B cell (primary cell): ENCODE measurements around the gene OLIG2. TPM values are rescaled to one million over a fixed set of nuclear protein-coding genes. Genes with fewer than 3 reads are reported as not detected.

Source experiments
- ATAC-seq: fragments of 200-7000 bp; cut with Tn5 transposase; one replicate; pipeline ENCODE4 v1.10.0; 2021; ENCODE audit warnings: low read depth, mild to moderate bottlenecking, moderate number of reproducible peaks, moderate library complexity
- CTCF ChIA-PET: fragments of 350-600 bp; sonication (Branson Sonifier 250); formaldehyde crosslinking; loops from one replicate; lab custom pipeline; 2021; ENCODE audit warnings: antibody characterized with exemption, inconsistent platforms; lab: Charles Lee
- POLR2A ChIA-PET: fragments of 350-600 bp; sonication (Branson Sonifier 250); formaldehyde crosslinking; loops from one replicate; lab custom pipeline; 2021; ENCODE audit warnings: antibody characterized with exemption; lab: Charles Lee
- DNase-seq: peaks from one replicate; pipeline ENCODE4 v3.0.0; 2013
- H2AFZ ChIP-seq: 2 replicates; pipeline ENCODE4 v1.6.1; 2012; ENCODE audit warnings: mild to moderate bottlenecking, low read depth, low read length; ENCODE audit not compliant: insufficient read depth, poor library complexity, severe bottlenecking
- H3K27ac ChIP-seq, 2 donors: 1 replicate in 1 of 2; 2 replicates in 1 of 2; pipeline ENCODE4 v1.5.1; 2012 to 2013; ENCODE audit warnings: low read length in 2 of 2, mild to moderate bottlenecking in 2 of 2, moderate library complexity in 1 of 2
- H3K27me3 ChIP-seq, 4 experiments: fragments of 200-600 bp in 1 of 4; sonication (generic) in 1 of 4; replicated peaks in 1 of 4; 1 replicate in 2 of 4; 2 replicates in 2 of 4; pipeline versions ENCODE4 v1.6.1 to v1.7.0; 2013 to 2016; ENCODE audit warnings: low read length in 3 of 4, mild to moderate bottlenecking in 2 of 4, mixed read lengths in 1 of 4, moderate library complexity in 1 of 4; ENCODE audit not compliant: insufficient read depth in 4 of 4, control insufficient read depth in 3 of 4; ENCODE audit errors: control extremely low read depth in 1 of 4
- H3K36me3 ChIP-seq, 2 experiments: replicated peaks in 1 of 2; 1 replicate in 1 of 2; 2 replicates in 1 of 2; pipeline versions ENCODE4 v1.6.1 to v1.7.1; 2013; ENCODE audit warnings: low read length in 1 of 2; ENCODE audit not compliant: insufficient read depth in 2 of 2, control insufficient read depth in 1 of 2; ENCODE audit errors: control extremely low read depth in 1 of 2, extremely low read depth in 1 of 2
- H3K4me1 ChIP-seq, 2 donors: fragments of 200-600 bp in 1 of 2; sonication (generic) in 1 of 2; 1 replicate in 1 of 2; 2 replicates in 1 of 2; pipeline versions ENCODE4 v1.5.1 to v1.6.1; 2013 to 2017; ENCODE audit warnings: low read length in 2 of 2; ENCODE audit not compliant: control insufficient read depth in 2 of 2, insufficient read depth in 2 of 2
- H3K4me2 ChIP-seq: replicated peaks from 2 replicates; pipeline ENCODE3; 2012; ENCODE audit warnings: mild to moderate bottlenecking, low read depth, low read length; ENCODE audit not compliant: poor library complexity, severe bottlenecking
- H3K4me3 ChIP-seq, 5 experiments: fragments of 200-600 bp in 1 of 5; sonication (generic) in 1 of 5; 1 replicate in 3 of 5; 2 replicates in 2 of 5; pipeline versions ENCODE4 v1.5.1 to v1.7.0; 2011 to 2016; ENCODE audit warnings: low read length in 4 of 5, mild to moderate bottlenecking in 4 of 5, low read depth in 2 of 5, control low read depth in 1 of 5, moderate library complexity in 1 of 5; ENCODE audit not compliant: insufficient read depth in 1 of 5; ENCODE audit errors: control extremely low read depth in 1 of 5, extremely low read depth in 1 of 5
- H3K79me2 ChIP-seq: fragments of 200-600 bp; sonication (generic); one replicate; pipeline ENCODE4 v1.6.0; 2016; ENCODE audit warnings: low read length; ENCODE audit not compliant: control insufficient read depth, insufficient read depth
- H3K9ac ChIP-seq: fragments of 200-600 bp; sonication (generic); 2 replicates; pipeline ENCODE4 v1.6.1; 2017; ENCODE audit warnings: mild to moderate bottlenecking, low read length, moderate library complexity
- H3K9me3 ChIP-seq, 3 donors: one replicate each; pipeline versions ENCODE4 v1.6.1 to v1.7.1; 2013; ENCODE audit warnings: low read length in 2 of 3; ENCODE audit not compliant: control insufficient read depth in 2 of 3, insufficient read depth in 1 of 3; ENCODE audit errors: control extremely low read depth in 1 of 3
- H4K20me1 ChIP-seq: 2 replicates; pipeline ENCODE4 v1.6.0; 2012; ENCODE audit warnings: mild to moderate bottlenecking, low read length; ENCODE audit not compliant: insufficient read depth, control insufficient read depth, poor library complexity, severe bottlenecking
- H3K27ac Mint-ChIP-seq: one replicate; pipeline ENCODE4 v1.8.0; 2021; ENCODE audit warnings: mixed read lengths
- H3K27me3 Mint-ChIP-seq: one replicate; pipeline ENCODE4 v1.8.0; 2021; ENCODE audit warnings: mixed read lengths
- H3K4me1 Mint-ChIP-seq: one replicate; pipeline ENCODE4 v1.8.0; 2021; ENCODE audit warnings: mixed read lengths
- H3K4me3 Mint-ChIP-seq: one replicate; pipeline ENCODE4 v1.8.0; 2021; ENCODE audit warnings: mixed read lengths
- H3K9me3 Mint-ChIP-seq: one replicate; pipeline ENCODE4 v1.8.0; 2022; ENCODE audit warnings: mixed read lengths; ENCODE audit not compliant: insufficient read depth
- CTCF ChIP-seq: fragments of 200-600 bp; IDR thresholded peaks from one replicate; pipeline ENCODE4 v1.8.0; 2022; ENCODE audit warnings: antibody characterized with exemption, mild to moderate bottlenecking
- EZH2 ChIP-seq: IDR thresholded peaks from 2 replicates; pipeline ENCODE4 v1.6.1; 2012; ENCODE audit warnings: borderline replicate concordance, low read depth, mild to moderate bottlenecking, moderate library complexity, low read length; ENCODE audit not compliant: insufficient read depth, poor library complexity, severe bottlenecking
- WGBS: methylation state at CpG from one replicate; pipeline ENCODE4 v1.1.5; 2013; ENCODE audit warnings: missing lambda C conversion rate; ENCODE audit not compliant: insufficient coverage; 5-methylcytosine and 5-hydroxymethylcytosine counted together
- intact Hi-C: fragments of 100-400 bp; cut with micrococcal nuclease; formaldehyde crosslinking; loops from one replicate; pipeline ENCODE4 v1.10.0; 2022
- polyA plus RNA-seq: library from polyadenylated mRNA; depleted of rRNA; stranded (reverse); fragments of >200 nt; gene quantifications from 2 replicates; pipeline ENCODE4 v1.2.3, GENCODE V29; 2012
- total RNA-seq, 2 donors: library from RNA; stranded (reverse); fragments of 120-200 nt in 1 of 2; gene quantifications; 1 replicate in 1 of 2; 2 replicates in 1 of 2; pipeline versions ENCODE4 v1.2.3 to v1.2.4, GENCODE V29; 2013 to 2022

Gene OLIG2
- total and polyA plus RNA-seq, 2 donors (not counting 1 experiment from before 2014, with no cell fraction given) = not detected

- Histone ChIP-seq H3K4me1 (peaks cover 17 to 39% of the 10 kb centered on the region in 2 donors), H3K27ac (no peak overlapping the region), H2AFZ (no peak overlapping the region), H3K4me3 (no peak overlapping the region), H4K20me1 (no peaks in the 10 kb centered on the region), H3K9ac (no peak overlapping the region), H3K4me2 (no peak overlapping the region), H3K9me3 (peaks cover 0 to 27% (median 0%) of the 10 kb centered on the region in 3 donors), H3K27me3 (peaks cover 0 to 87% (median 51%) of the 10 kb centered on the region in 4 experiments), H3K36me3 (no peaks in the 10 kb centered on the region), H3K79me2 (no peaks in the 10 kb centered on the region)
- H3K27ac Mint-ChIP-seq = no peak overlapping the region
- no peaks in the 10 kb centered on the region for H3K9me3 Mint-ChIP-seq
- intact Hi-C loops = no loop called here
- peaks cover 73% of the 10 kb centered on the region for H3K27me3 Mint-ChIP-seq
- ChIA-PET POLR2A (no interaction called here), CTCF (no interaction called here)
- ATAC-seq = no peak
- no peak overlapping the region for H3K4me3 Mint-ChIP-seq
- TF ChIP-seq EZH2 = no peak
- no peak for TF ChIP-seq CTCF
- DNase-seq = no peak
- H3K4me1 Mint-ChIP-seq = peaks cover 24% of the 10 kb centered on the region
- 15% methylated on average over 10 of the region's 11 CpGs for WGBS
Measured at GRCh38 chr21:33021150-33021549, 4.6 kb upstream of the OLIG2 start.

- CTCF ChIA-PET = no interaction called here
- 46% methylated on average over 2 of the region's 4 CpGs for WGBS
- H2AFZ ChIP-seq = no peak overlapping the region
- no peak overlapping the region for H3K4me3 ChIP-seq
- H3K9ac ChIP-seq = no peak overlapping the region
- POLR2A ChIA-PET = no interaction called here
- H3K27me3 Mint-ChIP-seq = peaks cover 73% of the 10 kb centered on the region
- intact Hi-C loops = no loop called here
- no peak overlapping the region for H3K27ac Mint-ChIP-seq
- peaks cover 22 to 45% of the 10 kb centered on the region in 2 donors for H3K4me1 ChIP-seq
- no peaks in the 10 kb centered on the region for H3K79me2 ChIP-seq
- TF ChIP-seq CTCF (no peak), EZH2 (no peak)
- no peak overlapping the region for H3K27ac ChIP-seq
- H3K4me1 Mint-ChIP-seq = peaks cover 28% of the 10 kb centered on the region
- no peak overlapping the region for H3K4me3 Mint-ChIP-seq
- ATAC-seq (no peak), DNase-seq (no peak)
- peaks cover 0 to 33% (median 0%) of the 10 kb centered on the region in 3 donors for H3K9me3 ChIP-seq
- H3K9me3 Mint-ChIP-seq = no peaks in the 10 kb centered on the region
- peaks cover 0 to 92% (median 53%) of the 10 kb centered on the region in 4 experiments for H3K27me3 ChIP-seq
- H3K36me3 ChIP-seq = no peaks in the 10 kb centered on the region
- no peaks in the 10 kb centered on the region for H4K20me1 ChIP-seq
- no peak overlapping the region for H3K4me2 ChIP-seq
Measured at GRCh38 chr21:33021667-33022066, 4.1 kb upstream of the OLIG2 start.
